Measurements from ENCODE around the gene WNT7A.

WNT7A gene

DNA sequence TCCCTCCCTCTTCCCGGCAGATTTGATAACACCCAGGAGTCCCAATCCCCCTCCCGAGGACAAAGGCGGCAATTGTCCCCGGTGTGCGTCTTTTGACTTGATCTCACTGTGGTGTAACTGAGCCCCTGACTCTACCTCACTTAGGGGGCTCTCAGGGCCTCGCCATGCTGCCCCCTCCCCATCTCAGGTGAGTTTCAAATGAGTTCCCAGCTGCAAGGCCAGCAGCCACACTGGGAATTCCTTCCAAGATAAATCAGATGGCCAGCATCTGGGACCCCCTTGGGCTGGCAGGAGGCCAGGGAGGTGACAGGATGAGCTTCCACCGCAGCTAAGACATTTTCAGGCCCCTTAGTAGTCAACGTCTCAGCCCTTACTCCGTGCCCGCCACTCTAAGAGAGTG is 35.0 kb downstream of the WNT7A start:
- DNase-seq: no peak

- DNase-seq: no peak
Observed at GRCh38 chr3:13844286-13844685, 35.6 kb downstream of the WNT7A start.

DNA sequence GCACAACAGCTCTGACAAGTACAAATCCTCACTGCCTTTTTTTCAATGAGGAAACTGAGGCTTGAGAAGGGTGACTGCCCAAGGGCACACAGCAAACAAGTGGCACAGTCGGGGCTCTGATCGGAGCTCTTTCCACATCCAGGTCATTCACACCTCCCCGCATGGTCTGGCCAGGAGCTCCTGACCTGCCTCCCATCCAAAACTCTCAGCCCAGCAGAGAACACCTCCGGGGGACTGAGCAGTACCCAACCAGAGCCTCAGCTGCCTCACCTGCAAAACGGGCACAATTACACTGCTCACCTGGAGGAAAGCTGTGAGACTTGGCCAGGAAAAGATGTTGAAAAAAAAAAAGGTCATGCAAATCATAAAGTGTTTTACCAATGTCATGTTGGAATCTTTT is 36.5 kb downstream of the WNT7A start:
- DNase-seq: no peak

GRCh38 chr3:13842226-13842625 is 37.6 kb downstream of the WNT7A start:
- no peak for DNase-seq

- DNase-seq: no peak
Observed at GRCh38 chr3:13841826-13842225, 38.0 kb downstream of the WNT7A start.

- no peak for DNase-seq
Observed at GRCh38 chr3:13841141-13841540, 38.7 kb downstream of the WNT7A start.

- DNase-seq: no peak
Observed at GRCh38 chr3:13840456-13840855, 39.4 kb downstream of the WNT7A start.

- no peak for DNase-seq
Observed at GRCh38 chr3:13839726-13840340, 40.0 kb downstream of the WNT7A start.

- DNase-seq: no peak
Observed at GRCh38 chr3:13839253-13839652, 40.6 kb downstream of the WNT7A start.

- DNase-seq: no peak
Observed at GRCh38 chr3:13838421-13838820, 41.5 kb downstream of the WNT7A start.

DNA sequence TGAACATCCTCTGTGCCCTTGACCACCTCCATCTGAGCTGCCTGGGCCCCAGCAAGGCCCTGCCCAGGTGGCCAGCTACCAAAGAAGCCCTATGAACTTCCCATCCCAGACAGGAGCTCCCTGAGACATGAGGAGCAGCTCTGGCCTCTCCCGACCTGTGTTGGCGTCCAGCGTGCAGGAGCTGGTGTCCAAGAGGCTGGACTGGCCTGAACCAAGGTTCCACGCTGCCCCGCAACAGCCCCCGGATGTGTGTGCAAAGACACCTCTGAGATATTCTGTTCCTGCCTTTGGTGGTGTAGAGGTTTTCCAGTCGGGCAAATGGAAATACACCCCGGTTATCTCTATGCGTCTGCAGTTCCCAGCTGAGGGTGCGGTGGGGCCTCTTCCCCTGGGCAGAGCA is 42.1 kb downstream of the WNT7A start:
- no peak for DNase-seq

- no peak for DNase-seq
Observed at GRCh38 chr3:13836658-13837587, 42.9 kb downstream of the WNT7A start.

DNA sequence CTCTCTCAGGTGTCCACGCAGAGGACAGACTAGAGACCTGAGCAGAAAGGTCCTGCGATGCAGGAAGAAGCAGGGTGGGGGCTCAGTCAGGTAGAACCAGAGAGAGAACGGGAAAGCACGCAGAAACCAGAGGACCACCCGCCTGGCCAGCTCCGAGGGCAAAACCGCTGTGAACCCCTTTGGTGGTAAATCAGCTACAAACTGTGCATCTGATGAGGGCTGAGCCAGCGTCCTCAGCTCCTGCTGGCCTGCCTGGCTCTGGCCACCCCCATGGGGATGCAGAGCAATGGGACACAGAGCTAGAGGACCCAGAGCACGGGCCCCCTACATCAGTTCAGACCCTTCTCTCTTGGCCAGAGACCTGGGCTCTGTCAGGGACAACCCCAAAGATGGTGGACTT is 44.6 kb downstream of the WNT7A start:
- DNase-seq: no peak

DNA sequence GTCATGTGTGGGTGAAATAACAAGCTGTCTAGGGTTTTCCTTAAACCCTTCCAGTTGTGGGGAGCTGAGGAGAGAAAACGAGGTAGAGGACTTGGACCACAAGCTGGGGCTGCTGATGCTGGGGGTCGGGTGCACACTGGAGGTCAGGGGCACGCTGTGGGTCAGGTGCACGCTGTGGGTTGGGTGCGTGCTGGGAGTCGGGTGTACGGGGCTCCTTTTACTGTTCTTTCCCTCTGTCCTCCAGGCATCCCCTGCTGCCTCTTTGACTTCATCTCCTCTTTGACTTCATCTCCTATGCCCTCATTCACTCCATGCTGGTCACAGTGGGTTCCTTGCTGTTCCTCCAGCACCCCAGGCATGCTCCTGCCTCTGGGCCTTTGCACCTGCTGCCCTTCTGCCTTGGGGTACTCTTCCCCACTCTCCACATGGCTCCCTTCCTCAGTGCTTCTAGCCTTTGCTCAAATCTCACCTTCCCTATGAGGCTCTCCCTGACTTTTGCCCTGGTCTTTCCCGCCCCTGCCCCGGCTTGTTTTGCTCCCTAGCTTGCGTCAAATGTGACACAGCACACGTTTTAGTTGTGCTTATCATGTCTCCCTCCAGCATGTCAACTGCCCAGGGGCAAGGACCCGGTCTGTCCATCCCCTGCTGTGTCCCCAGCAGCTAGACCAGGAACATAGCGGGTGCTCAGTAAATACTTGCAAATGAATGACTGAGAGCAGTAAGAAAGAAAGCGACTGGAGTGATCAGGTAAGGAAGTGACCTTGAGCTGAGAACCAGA is 45.4 kb downstream of the WNT7A start:
- DNase-seq: no peak

- DNase-seq: no peak
Observed at GRCh38 chr3:13833506-13834257, 46.2 kb downstream of the WNT7A start.

- DNase-seq: no peak
Observed at GRCh38 chr3:13832130-13832529, 47.7 kb downstream of the WNT7A start.

GRCh38 chr3:13831386-13831996 is 48.4 kb downstream of the WNT7A start:
- no peak for DNase-seq

GRCh38 chr3:13829311-13829710 is 50.6 kb downstream of the WNT7A start:
- DNase-seq: no peak

GRCh38 chr3:13828501-13829265 is 51.2 kb downstream of the WNT7A start:
- no peak for DNase-seq

GRCh38 chr3:13827699-13828098 is 52.2 kb downstream of the WNT7A start:
- no peak for DNase-seq

GRCh38 chr3:13827256-13827655 is 52.6 kb downstream of the WNT7A start:
- DNase-seq: no peak

DNA sequence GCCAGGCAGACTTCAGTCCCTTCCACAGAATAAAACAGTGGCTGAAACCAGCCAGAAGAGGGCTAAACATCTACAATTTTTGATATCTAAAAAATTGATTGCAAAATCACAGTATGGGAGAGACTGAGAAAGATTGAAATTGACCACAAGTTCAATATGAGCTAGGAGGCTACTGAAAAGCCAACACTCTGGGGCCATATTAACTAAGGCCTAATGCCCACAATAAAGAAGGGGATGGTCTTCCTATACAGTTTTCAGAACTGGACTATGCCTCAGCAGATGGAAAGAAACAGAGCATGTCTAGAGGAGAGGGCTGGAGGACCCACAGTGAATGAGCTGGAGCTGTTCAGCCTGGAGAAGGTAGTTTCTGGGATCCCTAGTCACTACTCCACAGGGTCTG is 53.2 kb downstream of the WNT7A start:
- DNase-seq: no peak
